Epidermal melanocyte (primary cell): Measurements from ENCODE around the gene NRDC.
"Not testable (repeated sequence)": the region's sequence is repeated elsewhere in the genome, so short reads cannot be mapped to it uniquely, and the experiment has no call there.

Experiments used
- DNase-seq: peaks from one replicate; pipeline ENCODE4 v3.0.0; 2011; ENCODE audit warnings: low spot score; ENCODE audit not compliant: insufficient read length

The NRDC gene

GRCh38 chr1:51878308-51878615, 265 bp downstream of the NRDC start:
- no peak for DNase-seq

GRCh38 chr1:51877434-51878307, 856 bp downstream of the NRDC start:
- no peak for DNase-seq

- DNase-seq, result no peak
Observed at GRCh38 chr1:51875836-51876235, 2.7 kb downstream of the NRDC start.

- DNase-seq, result no peak
Observed at GRCh38 chr1:51875291-51875772, 3.2 kb downstream of the NRDC start.

GRCh38 chr1:51873270-51873669, 5.3 kb downstream of the NRDC start:
- DNase-seq, result not testable (repeated sequence)

- DNase-seq, result no peak
Observed at GRCh38 chr1:51871351-51871975, 7.1 kb downstream of the NRDC start.

- no peak for DNase-seq
Observed at GRCh38 chr1:51870603-51871350, 7.8 kb downstream of the NRDC start.

GRCh38 chr1:51867479-51868232, 10.9 kb downstream of the NRDC start:
- DNase-seq, result no peak

- DNase-seq, result no peak
Observed at GRCh38 chr1:51863384-51863783, 15.1 kb downstream of the NRDC start.

- DNase-seq, result no peak
Observed at GRCh38 chr1:51861669-51862068, 16.9 kb downstream of the NRDC start.

GRCh38 chr1:51859735-51860134, 18.8 kb downstream of the NRDC start:
- DNase-seq, result no peak

- DNase-seq, result no peak
Observed at GRCh38 chr1:51859333-51859732, 19.2 kb downstream of the NRDC start.

GRCh38 chr1:51858892-51859291, 19.6 kb downstream of the NRDC start:
- DNase-seq, result no peak

- no peak for DNase-seq
Observed at GRCh38 chr1:51856745-51857144, 21.8 kb downstream of the NRDC start.

- DNase-seq, result no peak
Observed at GRCh38 chr1:51855624-51856023, 22.9 kb downstream of the NRDC start.

- DNase-seq, result no peak
Observed at GRCh38 chr1:51853360-51853759, 25.2 kb downstream of the NRDC start.

- DNase-seq, result no peak
Observed at GRCh38 chr1:51851882-51852396, 26.6 kb downstream of the NRDC start.

GRCh38 chr1:51850420-51851223, 27.9 kb downstream of the NRDC start:
- no peak for DNase-seq

GRCh38 chr1:51847294-51847920, 31.1 kb downstream of the NRDC start:
- no peak for DNase-seq

GRCh38 chr1:51843948-51844347, 34.6 kb downstream of the NRDC start:
- no peak for DNase-seq
